ENCODE results near the gene TFDP2.

TFDP2 gene

GRCh38 chr3:141904203-141904602 is 245.1 kb downstream of the TFDP2 start:
- Histone ChIP-seq H3K27ac (ENCODE audit: low read depth, low read length) (no peak overlapping the region), H3K9ac (ENCODE audit: low read depth, low read length) (no peak overlapping the region), H3K9me3 (ENCODE audit: control insufficient read depth, insufficient read depth, low read length) (peaks cover 9% of the 10 kb centered on the region), H3K4me1 (ENCODE audit: control insufficient read depth, insufficient read depth, low read length) (no peaks in the 10 kb centered on the region), H3K4me3 (ENCODE audit: low read depth, low read length) (no peak overlapping the region), H3K27me3 (ENCODE audit: control insufficient read depth, insufficient read depth, low read length) (no peaks in the 10 kb centered on the region), H3K36me3 (ENCODE audit: control insufficient read depth, insufficient read depth, low read length) (peaks cover 69% of the 10 kb centered on the region)

- no peak overlapping the region for H3K27ac ChIP-seq (ENCODE audit: low read depth, low read length)
- peaks cover 60% of the 10 kb centered on the region for H3K36me3 ChIP-seq (ENCODE audit: control insufficient read depth, insufficient read depth, low read length)
- no peaks in the 10 kb centered on the region for H3K27me3 ChIP-seq (ENCODE audit: control insufficient read depth, insufficient read depth, low read length)
- no peak overlapping the region for H3K4me3 ChIP-seq (ENCODE audit: low read depth, low read length)
- H3K9me3 ChIP-seq (ENCODE audit: control insufficient read depth, insufficient read depth, low read length) = peaks cover 20% of the 10 kb centered on the region
- no peak overlapping the region for H3K9ac ChIP-seq (ENCODE audit: low read depth, low read length)
- no peaks in the 10 kb centered on the region for H3K4me1 ChIP-seq (ENCODE audit: control insufficient read depth, insufficient read depth, low read length)
These were observed 247.4 kb downstream of the TFDP2 start for GRCh38 chr3:141901914-141902313.

- H3K27ac ChIP-seq (ENCODE audit: low read depth, low read length) = no peak overlapping the region
- peaks cover 47% of the 10 kb centered on the region for H3K36me3 ChIP-seq (ENCODE audit: control insufficient read depth, insufficient read depth, low read length)
These were observed 249.0 kb downstream of the TFDP2 start for GRCh38 chr3:141900343-141900742.

GRCh38 chr3:141898908-141899307 is 250.4 kb downstream of the TFDP2 start:
- Histone ChIP-seq H3K27ac (ENCODE audit: low read depth, low read length) (no peak overlapping the region), H3K36me3 (ENCODE audit: control insufficient read depth, insufficient read depth, low read length) (peaks cover 39% of the 10 kb centered on the region), H3K4me1 (ENCODE audit: control insufficient read depth, insufficient read depth, low read length) (no peaks in the 10 kb centered on the region), H3K9ac (ENCODE audit: low read depth, low read length) (no peak overlapping the region), H3K4me3 (ENCODE audit: low read depth, low read length) (no peak overlapping the region), H3K27me3 (ENCODE audit: control insufficient read depth, insufficient read depth, low read length) (no peaks in the 10 kb centered on the region), H3K9me3 (ENCODE audit: control insufficient read depth, insufficient read depth, low read length) (peaks cover 20% of the 10 kb centered on the region)

More at GRCh38 chr3:141900343-141900742, 249.0 kb downstream of the TFDP2 start:
- peaks cover 20% of the 10 kb centered on the region for H3K9me3 ChIP-seq (ENCODE audit: control insufficient read depth, insufficient read depth, low read length)
- H3K27me3 ChIP-seq (ENCODE audit: control insufficient read depth, insufficient read depth, low read length) = no peaks in the 10 kb centered on the region
- H3K4me3 ChIP-seq (ENCODE audit: low read depth, low read length) = no peak overlapping the region
- no peak overlapping the region for H3K9ac ChIP-seq (ENCODE audit: low read depth, low read length)
- H3K4me1 ChIP-seq (ENCODE audit: control insufficient read depth, insufficient read depth, low read length) = no peaks in the 10 kb centered on the region

GRCh38 chr3:141895731-141896130 is 253.6 kb downstream of the TFDP2 start:
- Histone ChIP-seq H3K9me3 (ENCODE audit: control insufficient read depth, insufficient read depth, low read length) (peaks cover 20% of the 10 kb centered on the region), H3K4me1 (ENCODE audit: control insufficient read depth, insufficient read depth, low read length) (no peaks in the 10 kb centered on the region), H3K4me3 (ENCODE audit: low read depth, low read length) (no peak overlapping the region), H3K27ac (ENCODE audit: low read depth, low read length) (no peak overlapping the region), H3K9ac (ENCODE audit: low read depth, low read length) (no peak overlapping the region), H3K27me3 (ENCODE audit: control insufficient read depth, insufficient read depth, low read length) (no peaks in the 10 kb centered on the region), H3K36me3 (ENCODE audit: control insufficient read depth, insufficient read depth, low read length) (peaks cover 32% of the 10 kb centered on the region)

- Histone ChIP-seq H3K9me3 (ENCODE audit: control insufficient read depth, insufficient read depth, low read length) (peaks cover 11% of the 10 kb centered on the region; the same call in 1 of the 2 replicates), H3K9ac (ENCODE audit: low read depth, low read length) (no peak overlapping the region), H3K4me3 (ENCODE audit: low read depth, low read length) (no peak overlapping the region), H3K4me1 (ENCODE audit: control insufficient read depth, insufficient read depth, low read length) (no peaks in the 10 kb centered on the region), H3K27ac (ENCODE audit: low read depth, low read length) (no peak overlapping the region), H3K27me3 (ENCODE audit: control insufficient read depth, insufficient read depth, low read length) (no peaks in the 10 kb centered on the region), H3K36me3 (ENCODE audit: control insufficient read depth, insufficient read depth, low read length) (peaks cover 23% of the 10 kb centered on the region)
These were observed 254.7 kb downstream of the TFDP2 start for GRCh38 chr3:141894524-141895176.

Measured in HUES48 (cell line).